Panc1 (cell line): ENCODE measurements around the gene PSRC1.

Source experiments
- CTCF ChIP-seq: fragments of 450-650 bp; IDR thresholded peaks from 2 replicates; pipeline ENCODE4 v1.5.1; 2017; ENCODE audit warnings: mild to moderate bottlenecking
- POLR2AphosphoS5 ChIP-seq: IDR thresholded peaks from 2 replicates; pipeline ENCODE4 v1.6.1; 2012; ENCODE audit warnings: mild to moderate bottlenecking, low read depth, low read length, moderate library complexity
- REST ChIP-seq, 2 experiments: IDR thresholded peaks; 2 replicates each; pipeline ENCODE4 v1.6.1; 2011 to 2012; ENCODE audit warnings: low read depth in 2 of 2, control low read depth in 1 of 2, low read length in 1 of 2, mild to moderate bottlenecking in 1 of 2, moderate library complexity in 1 of 2; ENCODE audit not compliant: insufficient read depth in 1 of 2
- SIN3A ChIP-seq: IDR thresholded peaks from 2 replicates; pipeline ENCODE4 v1.6.1; 2012; ENCODE audit warnings: low read depth, mild to moderate bottlenecking, low read length, moderate library complexity, borderline replicate concordance; ENCODE audit not compliant: insufficient read depth

DNA sequence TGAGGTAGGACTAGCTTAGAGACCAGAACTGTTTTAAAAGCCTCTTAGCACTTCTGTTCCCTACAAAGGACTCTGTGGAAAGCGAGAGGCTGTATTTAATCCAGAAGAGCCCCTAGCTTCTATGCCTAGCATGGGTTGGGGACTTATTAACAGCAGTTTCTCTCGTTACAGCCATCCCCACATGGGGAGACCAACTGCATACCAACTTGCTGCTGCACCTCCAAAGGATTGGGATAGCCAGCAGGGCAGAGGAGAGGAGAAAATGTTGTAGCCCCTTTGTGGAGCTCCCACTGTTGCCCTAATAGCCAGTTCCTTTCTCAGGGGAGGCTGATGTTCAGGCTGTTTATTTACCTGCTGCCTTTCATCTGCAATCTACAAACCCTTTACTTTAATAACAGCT, 44.6 kb downstream of the PSRC1 start:
- TF ChIP-seq CTCF (no peak), REST (IDR thresholded peaks at IDR 0.05; ENCODE audit: insufficient read depth in 1 of 2, low read depth in 2 of 2, low read length in 1 of 2) (no peak), POLR2AphosphoS5 (no peak), SIN3A (no peak)
